ENCODE results near the gene ERN1. TPM values are rescaled to one million over a fixed set of nuclear protein-coding genes. Genes with fewer than 3 reads are reported as not detected.

Gene ERN1
- total RNA-seq, 2 donors from 2014 or later, result 23.7 to 24.1 TPM

GRCh38 chr17:64051153-64051552 is 78.8 kb downstream of the ERN1 start:
- peaks cover 4 to 25% of the 10 kb centered on the region in 2 donors for H3K36me3 Mint-ChIP-seq

GRCh38 chr17:64048805-64049204 is 81.1 kb downstream of the ERN1 start:
- no peak overlapping the region for H3K27ac Mint-ChIP-seq
- H3K36me3 Mint-ChIP-seq, result peaks cover 4 to 25% of the 10 kb centered on the region in 2 donors
- H3K9me3 Mint-ChIP-seq, result no peaks in the 10 kb centered on the region
- no peak for DNase-seq (ENCODE audit: low spot score in 2 of 2)
- ATAC-seq, result no peak

More at GRCh38 chr17:64051153-64051552, 78.8 kb downstream of the ERN1 start:
- no peaks in the 10 kb centered on the region for H3K9me3 Mint-ChIP-seq
- ATAC-seq, result peak; percentile 66 to 75
- peak overlapping the region; percentile 57 to 64 for H3K27ac Mint-ChIP-seq
- DNase-seq (ENCODE audit: low spot score in 2 of 2), result no peak

- Mint-ChIP-seq H3K9me3 (no peaks in the 10 kb centered on the region), H3K27ac (no peak overlapping the region), H3K36me3 (peaks cover 6 to 12% of the 10 kb centered on the region in 2 donors)
- DNase-seq (ENCODE audit: low spot score in 2 of 2) (no peak), ATAC-seq (no peak)
Observed at GRCh38 chr17:64045176-64045575, 84.8 kb downstream of the ERN1 start.

- H3K36me3 Mint-ChIP-seq, result peaks cover 6 to 7% of the 10 kb centered on the region in 2 donors
Observed at GRCh38 chr17:64042700-64043485, 87.1 kb downstream of the ERN1 start.

GRCh38 chr17:64041912-64042311 is 88.0 kb downstream of the ERN1 start:
- H3K27ac Mint-ChIP-seq, result peak overlapping the region in 1 of 2 donors; percentile 85
- peaks cover 6 to 7% of the 10 kb centered on the region in 2 donors for H3K36me3 Mint-ChIP-seq
- ATAC-seq, result no peak
- H3K9me3 Mint-ChIP-seq, result no peaks in the 10 kb centered on the region
- DNase-seq (ENCODE audit: low spot score in 2 of 2), result no peak

More at GRCh38 chr17:64042700-64043485, 87.1 kb downstream of the ERN1 start:
- ATAC-seq, result no peak
- no peak for DNase-seq (ENCODE audit: low spot score in 2 of 2)
- H3K9me3 Mint-ChIP-seq, result no peaks in the 10 kb centered on the region
- no peak overlapping the region for H3K27ac Mint-ChIP-seq

GRCh38 chr17:64040206-64040605 is 89.7 kb downstream of the ERN1 start:
- H3K27ac Mint-ChIP-seq, result no peak overlapping the region
- no peaks in the 10 kb centered on the region for H3K9me3 Mint-ChIP-seq
- DNase-seq (ENCODE audit: low spot score in 2 of 2) (no peak), ATAC-seq (no peak)
- H3K36me3 Mint-ChIP-seq, result peaks cover 0 to 7% of the 10 kb centered on the region in 2 donors

GRCh38 chr17:64039106-64039400 is 90.9 kb downstream of the ERN1 start:
- no peak overlapping the region for H3K27ac Mint-ChIP-seq
- H3K9me3 Mint-ChIP-seq, result no peaks in the 10 kb centered on the region
- DNase-seq (ENCODE audit: low spot score in 2 of 2) (no peak), ATAC-seq (no peak)
- peaks cover 0 to 7% of the 10 kb centered on the region in 2 donors for H3K36me3 Mint-ChIP-seq

GRCh38 chr17:64038331-64039105 is 91.4 kb downstream of the ERN1 start:
- peak overlapping the region in 1 of 2 donors; percentile 79 for H3K27ac Mint-ChIP-seq
- DNase-seq (ENCODE audit: low spot score in 2 of 2) (no peak), ATAC-seq (no peak)
- H3K36me3 Mint-ChIP-seq, result peaks cover 0 to 7% of the 10 kb centered on the region in 2 donors
- H3K9me3 Mint-ChIP-seq, result no peaks in the 10 kb centered on the region

- peaks cover 0 to 7% of the 10 kb centered on the region in 2 donors for H3K36me3 Mint-ChIP-seq
- no peak overlapping the region for H3K27ac Mint-ChIP-seq
- no peaks in the 10 kb centered on the region for H3K9me3 Mint-ChIP-seq
- no peak for DNase-seq (ENCODE audit: low spot score in 2 of 2)
- ATAC-seq, result no peak
Observed at GRCh38 chr17:64037802-64038201, 92.1 kb downstream of the ERN1 start.

- no peak for DNase-seq (ENCODE audit: low spot score in 2 of 2)
- H3K27ac Mint-ChIP-seq, result peak overlapping the region in 1 of 2 donors; percentile 6
- H3K36me3 Mint-ChIP-seq, result peaks cover 0 to 7% of the 10 kb centered on the region in 2 donors
- no peak for ATAC-seq
- no peaks in the 10 kb centered on the region for H3K9me3 Mint-ChIP-seq
Observed at GRCh38 chr17:64037180-64037579, 92.8 kb downstream of the ERN1 start.

GRCh38 chr17:64036198-64036922 is 93.6 kb downstream of the ERN1 start:
- Mint-ChIP-seq H3K9me3 (no peaks in the 10 kb centered on the region), H3K36me3 (no peaks in the 10 kb centered on the region)
- ATAC-seq, result no peak

GRCh38 chr17:64032081-64032480 is 97.9 kb downstream of the ERN1 start:
- DNase-seq (ENCODE audit: low spot score in 2 of 2) (no peak), ATAC-seq (no peak)
- peaks cover 0 to 3% of the 10 kb centered on the region in 2 donors for H3K36me3 Mint-ChIP-seq
- H3K9me3 Mint-ChIP-seq, result no peaks in the 10 kb centered on the region
- H3K27ac Mint-ChIP-seq, result no peak overlapping the region

More at GRCh38 chr17:64036198-64036922, 93.6 kb downstream of the ERN1 start:
- DNase-seq (ENCODE audit: low spot score in 2 of 2), result no peak
- H3K27ac Mint-ChIP-seq, result peak overlapping the region in 1 of 2 donors; percentile 56

- Mint-ChIP-seq H3K27ac (no peak overlapping the region), H3K9me3 (no peaks in the 10 kb centered on the region), H3K36me3 (peaks cover 0 to 4% of the 10 kb centered on the region in 2 donors)
- DNase-seq (ENCODE audit: low spot score in 2 of 2) (peak; percentile 68 to 74), ATAC-seq (peak; percentile 22 to 43)
Observed at GRCh38 chr17:64028874-64029464, 101.0 kb downstream of the ERN1 start.

- DNase-seq (ENCODE audit: low spot score in 2 of 2) (peak; percentile 82 to 86), ATAC-seq (peak; percentile 70 to 79)
- no peaks in the 10 kb centered on the region for H3K9me3 Mint-ChIP-seq
- H3K36me3 Mint-ChIP-seq, result peaks cover 0 to 4% of the 10 kb centered on the region in 2 donors
- peak overlapping the region; percentile 88 to 96 for H3K27ac Mint-ChIP-seq
Observed at GRCh38 chr17:64025732-64026294, 104.1 kb downstream of the ERN1 start.

- no peaks in the 10 kb centered on the region for H3K9me3 Mint-ChIP-seq
- H3K27ac Mint-ChIP-seq, result peak overlapping the region; percentile 88 to 96
- ATAC-seq (peak; percentile 30 to 40), DNase-seq (ENCODE audit: low spot score in 2 of 2) (peak in 1 of 2 donors; percentile 58)
- H3K36me3 Mint-ChIP-seq, result peaks cover 0 to 4% of the 10 kb centered on the region in 2 donors
Observed at GRCh38 chr17:64024781-64025731, 104.9 kb downstream of the ERN1 start.

Measured in activated naive CD4-positive, alpha-beta T cell treated with anti-CD3 and anti-CD28 coated beads, Interleukin-2, amount 50 U/mL, for 72 hours (primary cell).